ENCODE data around the gene KLHL24. TPM values are rescaled to one million over a fixed set of nuclear protein-coding genes. Genes with fewer than 3 reads are reported as not detected.

The KLHL24 gene
- total RNA-seq, 4 donors from 2014 or later = 28.4 to 108 (median 65.4) TPM

- in situ Hi-C loops (cut with MboI; ENCODE audit: low pct_ligation_motif_present in 1 of 4, low pct_unique_long_range_greater_than_20kb in 1 of 4, low sequenced_read_pairs in 3 of 4) = no loop called here
- no peak for DNase-seq
- 96 to 99% methylated on average over 2 of the region's 2 CpGs for WGBS, 2 donors (ENCODE audit: low coverage in 1 of 2)
Measured at GRCh38 chr3:183645254-183645653, 9.8 kb downstream of the KLHL24 start.

GRCh38 chr3:183650554-183650953 lies 15.1 kb downstream of the KLHL24 start:
- TF ChIP-seq POLR2AphosphoS5 (IDR thresholded peaks at IDR 0.05) = no peak
- no peaks in the 10 kb centered on the region for H3K4me1 ChIP-seq
- in situ Hi-C loops (cut with MboI; ENCODE audit: low pct_ligation_motif_present in 1 of 4, low pct_unique_long_range_greater_than_20kb in 1 of 4, low sequenced_read_pairs in 3 of 4) = no loop called here

More at GRCh38 chr3:183645254-183645653, 9.8 kb downstream of the KLHL24 start:
- Histone ChIP-seq H3K4me3 (no peak overlapping the region), H3K27me3 (no peaks in the 10 kb centered on the region), H3K36me3 (peaks cover 0 to 10% (median 4%) of the 10 kb centered on the region in 4 donors), H3K4me1 (peaks cover 0 to 18% (median 2%) of the 10 kb centered on the region in 4 donors), H3K27ac (no peak overlapping the region), H3K9me3 (no peaks in the 10 kb centered on the region)
- TF ChIP-seq POLR2A (IDR thresholded peaks at IDR 0.05) (no peak), POLR2AphosphoS5 (IDR thresholded peaks at IDR 0.05) (no peak), EP300 (IDR thresholded peaks at IDR 0.05; ENCODE audit: low read depth) (no peak), CTCF (IDR thresholded peaks at IDR 0.05) (no peak)
- intact Hi-C loops (cut with DNase I; ENCODE audit: low total_unique reads) = no loop called here

GRCh38 chr3:183653209-183654064 lies 18.0 kb downstream of the KLHL24 start:
- peaks cover 29 to 31% of the 10 kb centered on the region in 2 donors for H3K9me3 ChIP-seq

More at GRCh38 chr3:183650554-183650953, 15.1 kb downstream of the KLHL24 start:
- H3K4me3 ChIP-seq = no peak overlapping the region
- peaks cover 0 to 58% (median 26%) of the 10 kb centered on the region in 4 donors for H3K36me3 ChIP-seq
- H3K27ac ChIP-seq = no peak overlapping the region
- no peaks in the 10 kb centered on the region for H3K27me3 ChIP-seq
- peaks cover 29 to 31% of the 10 kb centered on the region in 2 donors for H3K9me3 ChIP-seq
- intact Hi-C loops (cut with DNase I; ENCODE audit: low total_unique reads) = no loop called here
- WGBS, 2 donors (ENCODE audit: low coverage in 1 of 2) = 90 to 92% methylated on average over 3 to 4 of the region's 4 CpGs
- no peak for DNase-seq

GRCh38 chr3:183654727-183655126 lies 19.3 kb downstream of the KLHL24 start:
- H3K36me3 ChIP-seq = peaks cover 0 to 65% (median 30%) of the 10 kb centered on the region in 4 donors
- intact Hi-C loops (cut with DNase I; ENCODE audit: low total_unique reads) = no loop called here
- H3K9me3 ChIP-seq = peaks cover 29 to 31% of the 10 kb centered on the region in 2 donors
- 90% methylated on average over 1 of the region's 1 CpG; no CpG with 5 or more reads in 1 of the 2 donors for WGBS, 2 donors (ENCODE audit: low coverage in 1 of 2)
- no peaks in the 10 kb centered on the region for H3K27me3 ChIP-seq
- TF ChIP-seq CTCF (IDR thresholded peaks at IDR 0.05) (no peak), POLR2AphosphoS5 (IDR thresholded peaks at IDR 0.05) (no peak), EP300 (IDR thresholded peaks at IDR 0.05; ENCODE audit: low read depth) (no peak), POLR2A (IDR thresholded peaks at IDR 0.05) (no peak)
- DNase-seq = no peak
- H3K4me3 ChIP-seq = no peak overlapping the region
- no peak overlapping the region for H3K27ac ChIP-seq
- no peaks in the 10 kb centered on the region for H3K4me1 ChIP-seq
- in situ Hi-C loops (cut with MboI; ENCODE audit: low pct_ligation_motif_present in 1 of 4, low pct_unique_long_range_greater_than_20kb in 1 of 4, low sequenced_read_pairs in 3 of 4) = no loop called here

More at GRCh38 chr3:183653209-183654064, 18.0 kb downstream of the KLHL24 start:
- Histone ChIP-seq H3K4me1 (no peaks in the 10 kb centered on the region), H3K4me3 (no peak overlapping the region), H3K27ac (no peak overlapping the region), H3K27me3 (no peaks in the 10 kb centered on the region), H3K36me3 (peaks cover 0 to 56% (median 26%) of the 10 kb centered on the region in 4 donors)
- in situ Hi-C loops (cut with MboI; ENCODE audit: low pct_ligation_motif_present in 1 of 4, low pct_unique_long_range_greater_than_20kb in 1 of 4, low sequenced_read_pairs in 3 of 4) = no loop called here
- TF ChIP-seq EP300 (IDR thresholded peaks at IDR 0.05; ENCODE audit: low read depth) = no peak
- no peak for TF ChIP-seq POLR2A (IDR thresholded peaks at IDR 0.05)
- TF ChIP-seq POLR2AphosphoS5 (IDR thresholded peaks at IDR 0.05) = no peak
- intact Hi-C loops (cut with DNase I; ENCODE audit: low total_unique reads) = no loop called here
- no peak for DNase-seq
- WGBS, 2 donors (ENCODE audit: low coverage in 1 of 2) = 96 to 98% methylated on average over 5 to 6 of the region's 6 CpGs

- Histone ChIP-seq H3K9me3 (no peaks in the 10 kb centered on the region), H3K4me3 (no peak overlapping the region), H3K27ac (no peak overlapping the region), H3K27me3 (no peaks in the 10 kb centered on the region), H3K36me3 (peaks cover 0 to 40% (median 19%) of the 10 kb centered on the region in 4 donors), H3K4me1 (peaks cover 0 to 16% (median 5%) of the 10 kb centered on the region in 4 donors)
- intact Hi-C loops (cut with DNase I; ENCODE audit: low total_unique reads) = no loop called here
- TF ChIP-seq EP300 (IDR thresholded peaks at IDR 0.05; ENCODE audit: low read depth) = no peak
- no peak for TF ChIP-seq CTCF (IDR thresholded peaks at IDR 0.05)
- TF ChIP-seq POLR2AphosphoS5 (IDR thresholded peaks at IDR 0.05) = no peak
- TF ChIP-seq POLR2A (IDR thresholded peaks at IDR 0.05) = no peak
- in situ Hi-C loops (cut with MboI; ENCODE audit: low pct_ligation_motif_present in 1 of 4, low pct_unique_long_range_greater_than_20kb in 1 of 4, low sequenced_read_pairs in 3 of 4) = no loop called here
- WGBS, 2 donors (ENCODE audit: low coverage in 1 of 2) = 82 to 93% methylated on average over 3 of the region's 3 CpGs
- no peak for DNase-seq
Measured at GRCh38 chr3:183662099-183662498, 26.7 kb downstream of the KLHL24 start.
